Naive B cell (primary cell): ENCODE data around the gene TAPBP. TPM values are rescaled to one million over a fixed set of nuclear protein-coding genes. Genes with fewer than 3 reads are reported as not detected.
"Not testable (repeated sequence)": the region's sequence is repeated elsewhere in the genome, so short reads cannot be mapped to it uniquely, and the experiment has no call there.

Source experiments
- ATAC-seq, 2 donors: fragments of 150-1000 bp; cut with Tn5 transposase; 2 replicates each; pipeline ENCODE4 v1.10.0; 2021; ENCODE audit warnings: low read depth in 2 of 2, mild to moderate bottlenecking in 2 of 2, moderate library complexity in 2 of 2
- DNase-seq: peaks from one replicate; pipeline ENCODE4 v3.0.0; 2022
- H3K27ac Mint-ChIP-seq, 6 donors: one replicate each; pipeline ENCODE4 v1.8.0; 2020 to 2022; ENCODE audit warnings: mild to moderate bottlenecking in 6 of 6, mixed read lengths in 6 of 6, moderate library complexity in 5 of 6, inconsistent platforms in 2 of 6
- H3K27me3 Mint-ChIP-seq, 3 donors: one replicate each; pipeline ENCODE4 v1.8.0; 2021 to 2022; ENCODE audit warnings: mixed read lengths in 3 of 3, mild to moderate bottlenecking in 1 of 3
- H3K36me3 Mint-ChIP-seq, 2 donors: one replicate each; pipeline ENCODE4 v1.8.0; 2020 to 2022; ENCODE audit warnings: mixed read lengths in 2 of 2, inconsistent platforms in 1 of 2, mild to moderate bottlenecking in 1 of 2
- H3K4me1 Mint-ChIP-seq, 3 donors: one replicate each; pipeline ENCODE4 v1.8.0; 2020 to 2022; ENCODE audit warnings: mixed read lengths in 3 of 3, inconsistent platforms in 1 of 3, mild to moderate bottlenecking in 1 of 3, moderate library complexity in 1 of 3
- H3K4me3 Mint-ChIP-seq, 8 donors: one replicate each; pipeline ENCODE4 v1.8.0; 2020 to 2022; ENCODE audit warnings: mild to moderate bottlenecking in 8 of 8, mixed read lengths in 8 of 8, moderate library complexity in 8 of 8, inconsistent platforms in 2 of 8
- H3K9me3 Mint-ChIP-seq, 7 donors: one replicate each; pipeline ENCODE4 v1.8.0; 2020 to 2022; ENCODE audit warnings: mixed read lengths in 7 of 7, mild to moderate bottlenecking in 5 of 7, inconsistent platforms in 2 of 7, moderate library complexity in 1 of 7
- polyA plus RNA-seq, 6 donors: library from polyadenylated mRNA; unstranded; fragments of 300-500 nt; fragmentation: Illumina TruSeq; gene quantifications; one replicate each; pipeline ENCODE4 v1.2.3, GENCODE V29; 2021; ENCODE audit warnings: low read depth in 6 of 6

TAPBP gene
- polyA plus RNA-seq, 6 donors from 2014 or later, result 450 to 564 (median 508) TPM

DNA sequence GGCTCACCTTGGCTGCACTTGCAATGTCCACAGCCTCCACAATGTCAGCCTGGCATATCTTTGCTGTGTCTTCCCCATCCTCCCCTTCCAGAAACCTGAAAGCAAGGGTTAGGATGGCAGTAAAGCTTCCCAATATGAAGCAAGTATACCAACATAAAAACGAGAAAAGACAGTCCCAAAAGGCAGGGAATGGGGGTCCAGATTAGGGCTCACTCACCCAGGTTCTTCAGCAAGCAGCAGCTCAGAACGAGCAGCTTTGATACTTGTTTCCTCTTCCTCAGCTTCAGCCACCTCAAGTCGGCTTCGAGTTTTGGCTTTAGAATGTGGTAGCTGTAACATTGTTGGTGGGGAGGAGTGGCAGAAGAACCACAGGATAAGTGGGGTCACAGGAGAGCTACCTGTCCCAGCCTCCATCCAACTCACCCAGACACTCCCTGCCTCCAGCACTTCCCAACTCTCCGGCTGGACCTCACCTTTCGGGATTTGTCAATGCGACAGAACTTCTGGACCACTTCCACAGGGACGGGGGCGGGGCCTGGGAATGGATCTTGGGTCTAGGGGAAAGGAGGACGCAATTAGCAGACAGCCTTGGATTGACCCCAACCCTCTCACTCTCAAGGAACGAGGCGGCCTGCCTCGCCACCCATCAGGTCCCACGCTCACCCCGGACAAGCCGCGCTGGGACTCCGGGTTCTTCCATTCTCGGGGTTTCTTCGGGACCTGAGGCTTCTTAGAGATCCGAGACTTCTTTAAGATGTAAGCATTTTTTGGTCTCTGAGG lies 25.5 kb downstream of the TAPBP start:
- no peaks in the 10 kb centered on the region for H3K9me3 Mint-ChIP-seq
- H3K36me3 Mint-ChIP-seq, result peaks cover 5 to 11% of the 10 kb centered on the region in 2 donors
- H3K27ac Mint-ChIP-seq, result peak overlapping the region in 5 of 6 donors; percentile 88 to 98 (median 97)
- peak overlapping the region; percentile 93 to 100 (median 98) for H3K4me3 Mint-ChIP-seq
- H3K27me3 Mint-ChIP-seq, result no peaks in the 10 kb centered on the region
- DNase-seq (no peak), ATAC-seq (no peak)
- peaks cover 40 to 54% (median 51%) of the 10 kb centered on the region in 3 donors for H3K4me1 Mint-ChIP-seq

GRCh38 chr6:33286946-33287914 lies 26.6 kb downstream of the TAPBP start:
- ATAC-seq (no peak), DNase-seq (no peak)
- peak overlapping the region in 3 of 6 donors; percentile 64 to 83 (median 64) for H3K27ac Mint-ChIP-seq
- H3K27me3 Mint-ChIP-seq, result no peaks in the 10 kb centered on the region
- peaks cover 40 to 51% (median 49%) of the 10 kb centered on the region in 3 donors for H3K4me1 Mint-ChIP-seq
- peaks cover 5 to 11% of the 10 kb centered on the region in 2 donors for H3K36me3 Mint-ChIP-seq
- no peaks in the 10 kb centered on the region for H3K9me3 Mint-ChIP-seq
- peak overlapping the region; percentile 68 to 99 (median 95) for H3K4me3 Mint-ChIP-seq

DNA sequence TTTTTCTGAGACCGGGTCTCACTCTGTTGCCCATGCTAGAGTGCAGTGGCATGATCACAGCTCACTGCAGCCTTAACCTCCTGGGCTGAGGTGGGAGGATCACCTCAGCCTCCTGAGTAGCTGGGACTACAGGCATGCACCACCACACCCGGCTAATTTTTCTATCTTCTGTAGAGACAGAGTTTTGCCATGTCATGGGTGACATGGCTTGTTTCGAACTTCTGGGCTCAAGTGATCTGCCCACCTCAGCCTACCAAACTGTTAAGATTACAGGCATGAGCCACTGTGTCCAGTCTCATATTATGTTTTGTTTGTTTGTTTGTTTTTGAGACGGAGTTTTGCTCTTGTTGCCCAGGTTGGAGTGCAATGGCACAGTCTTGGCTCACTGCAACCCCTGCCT lies 28.7 kb downstream of the TAPBP start:
- not testable (repeated sequence) for ATAC-seq, DNase-seq, H3K27ac Mint-ChIP-seq, H3K9me3 Mint-ChIP-seq, H3K27me3 Mint-ChIP-seq
- H3K4me1 Mint-ChIP-seq, result peaks cover 32 to 50% (median 38%) of the 10 kb centered on the region in 3 donors
- peaks cover 5 to 11% of the 10 kb centered on the region in 2 donors for H3K36me3 Mint-ChIP-seq
- peak overlapping the region in 1 of 8 donors; percentile 32 for H3K4me3 Mint-ChIP-seq

DNA sequence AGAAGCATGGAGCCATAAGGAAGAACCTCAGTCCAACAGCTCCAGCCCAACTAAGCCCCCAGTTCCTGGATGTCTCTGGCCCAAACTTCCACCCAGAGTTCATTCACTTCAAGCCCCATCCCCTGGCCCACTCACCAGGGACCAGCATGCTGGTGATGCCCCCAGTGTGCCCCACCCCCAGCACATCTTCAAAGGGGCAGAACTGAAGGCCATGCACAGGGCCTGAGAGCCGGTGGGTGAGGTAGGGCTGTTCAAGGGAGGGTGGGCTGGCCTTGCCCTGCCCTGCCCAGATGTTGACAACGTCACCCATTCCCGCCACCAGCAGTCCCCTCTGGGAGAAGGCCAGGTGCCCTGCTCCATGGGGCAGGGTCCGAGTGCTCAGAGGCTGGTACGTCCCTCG lies 33.3 kb downstream of the TAPBP start:
- H3K27me3 Mint-ChIP-seq, result no peaks in the 10 kb centered on the region
- H3K36me3 Mint-ChIP-seq, result no peaks in the 10 kb centered on the region
- H3K4me3 Mint-ChIP-seq, result peak overlapping the region in 1 of 8 donors; percentile 92
- no peaks in the 10 kb centered on the region for H3K9me3 Mint-ChIP-seq
- H3K27ac Mint-ChIP-seq, result peak overlapping the region in 4 of 6 donors; percentile 18 to 83 (median 68)
- H3K4me1 Mint-ChIP-seq, result peaks cover 32 to 46% (median 37%) of the 10 kb centered on the region in 3 donors
- no peak for ATAC-seq
- no peak for DNase-seq

DNA sequence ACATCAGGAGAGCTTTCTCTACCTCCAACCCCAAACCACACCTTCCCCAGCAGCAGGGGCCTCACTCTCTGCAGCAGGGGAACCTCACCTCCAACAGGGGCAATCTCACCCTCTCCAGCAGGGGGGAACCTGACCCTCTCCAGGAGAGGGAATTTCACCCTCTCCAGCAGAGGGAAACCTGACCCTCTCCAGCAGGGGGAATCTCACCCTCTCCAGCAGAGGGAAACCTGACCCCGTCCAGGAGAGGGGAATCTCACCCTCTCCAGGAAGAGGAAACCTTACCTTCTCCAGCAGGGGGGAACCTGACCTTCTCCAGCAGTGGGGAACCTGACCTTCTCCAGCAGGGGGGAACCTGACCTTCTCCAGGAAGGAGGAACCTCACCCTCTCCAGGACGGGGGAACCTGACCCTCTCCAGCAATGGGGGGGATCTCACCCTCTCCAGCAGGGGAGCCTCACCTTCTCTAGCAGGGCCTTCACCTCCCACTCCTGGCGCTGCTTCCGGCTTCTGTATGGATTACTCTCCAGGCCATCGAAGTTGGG lies 33.8 kb downstream of the TAPBP start:
- ATAC-seq, result no peak
- DNase-seq, result no peak
- no peaks in the 10 kb centered on the region for H3K27me3 Mint-ChIP-seq
- no peaks in the 10 kb centered on the region for H3K9me3 Mint-ChIP-seq
- no peaks in the 10 kb centered on the region for H3K36me3 Mint-ChIP-seq
- H3K4me1 Mint-ChIP-seq, result peaks cover 33 to 51% (median 40%) of the 10 kb centered on the region in 3 donors
- H3K4me3 Mint-ChIP-seq, result peak overlapping the region in 1 of 8 donors; percentile 92
- peak overlapping the region in 3 of 6 donors; percentile 18 to 83 (median 57) for H3K27ac Mint-ChIP-seq

DNA sequence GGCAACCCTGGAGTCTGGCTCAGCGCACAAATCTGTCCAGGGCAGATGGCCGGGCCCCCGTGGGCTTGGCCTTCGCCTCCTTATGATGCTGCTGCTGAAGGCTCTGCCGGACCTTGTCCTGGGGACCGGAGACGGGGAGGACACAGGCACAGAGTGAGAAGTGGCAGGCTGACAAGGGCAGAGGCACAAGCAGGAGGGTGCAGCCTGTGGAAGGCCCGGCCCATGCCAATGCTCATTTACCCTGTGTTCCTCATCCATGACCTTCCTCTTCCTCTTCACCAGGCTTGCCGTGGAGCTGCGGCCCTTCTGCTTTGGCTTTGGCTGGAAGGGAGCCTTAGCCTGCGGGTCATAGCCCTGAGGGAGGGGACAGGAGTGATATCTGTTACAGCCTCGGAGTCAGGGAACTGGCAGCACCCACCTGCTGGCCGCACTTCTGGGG lies 34.6 kb downstream of the TAPBP start:
- Mint-ChIP-seq H3K9me3 (no peaks in the 10 kb centered on the region), H3K36me3 (peaks cover 3 to 6% of the 10 kb centered on the region in 2 donors), H3K4me3 (peak overlapping the region in 4 of 8 donors; percentile 61 to 92 (median 76)), H3K27ac (peak overlapping the region in 3 of 6 donors; percentile 56 to 77 (median 57)), H3K4me1 (peaks cover 40 to 58% (median 48%) of the 10 kb centered on the region in 3 donors), H3K27me3 (no peaks in the 10 kb centered on the region)
- no peak for DNase-seq
- ATAC-seq, result no peak

DNA sequence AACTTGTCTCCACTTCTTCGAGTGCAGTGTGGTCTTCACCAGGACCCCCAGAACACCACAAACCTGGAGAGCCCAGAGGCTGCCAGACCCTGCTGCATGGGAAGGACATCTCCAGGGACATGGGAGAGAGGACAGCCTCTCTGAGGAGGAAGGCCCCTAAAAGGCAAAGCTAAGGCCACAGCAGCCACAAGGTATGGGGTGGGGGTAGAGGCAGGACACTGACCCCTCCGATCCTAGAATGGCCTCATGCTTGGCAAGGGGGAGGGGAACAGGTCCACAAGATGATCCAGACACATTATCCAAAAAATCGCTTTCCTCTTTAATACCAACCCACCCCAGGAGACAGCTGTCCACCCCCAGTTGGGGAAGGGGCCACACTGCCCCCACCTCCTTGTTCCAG lies 35.1 kb downstream of the TAPBP start:
- peaks cover 4 to 8% of the 10 kb centered on the region in 2 donors for H3K36me3 Mint-ChIP-seq
- H3K27ac Mint-ChIP-seq, result peak overlapping the region in 2 of 6 donors; percentile 95 to 96
- DNase-seq, result no peak
- H3K27me3 Mint-ChIP-seq, result no peaks in the 10 kb centered on the region
- no peak for ATAC-seq
- H3K9me3 Mint-ChIP-seq, result no peaks in the 10 kb centered on the region
- H3K4me1 Mint-ChIP-seq, result peaks cover 43 to 59% (median 52%) of the 10 kb centered on the region in 3 donors
- H3K4me3 Mint-ChIP-seq, result peak overlapping the region in 6 of 8 donors; percentile 15 to 95 (median 74)

GRCh38 chr6:33278392-33278741 lies 35.5 kb downstream of the TAPBP start:
- peaks cover 4 to 8% of the 10 kb centered on the region in 2 donors for H3K36me3 Mint-ChIP-seq
- peak overlapping the region in 2 of 6 donors; percentile 95 to 96 for H3K27ac Mint-ChIP-seq
- peak overlapping the region in 7 of 8 donors; percentile 36 to 97 (median 92) for H3K4me3 Mint-ChIP-seq
- no peaks in the 10 kb centered on the region for H3K9me3 Mint-ChIP-seq
- ATAC-seq, result no peak
- no peaks in the 10 kb centered on the region for H3K27me3 Mint-ChIP-seq
- DNase-seq, result no peak
- peaks cover 45 to 64% (median 57%) of the 10 kb centered on the region in 3 donors for H3K4me1 Mint-ChIP-seq

DNA sequence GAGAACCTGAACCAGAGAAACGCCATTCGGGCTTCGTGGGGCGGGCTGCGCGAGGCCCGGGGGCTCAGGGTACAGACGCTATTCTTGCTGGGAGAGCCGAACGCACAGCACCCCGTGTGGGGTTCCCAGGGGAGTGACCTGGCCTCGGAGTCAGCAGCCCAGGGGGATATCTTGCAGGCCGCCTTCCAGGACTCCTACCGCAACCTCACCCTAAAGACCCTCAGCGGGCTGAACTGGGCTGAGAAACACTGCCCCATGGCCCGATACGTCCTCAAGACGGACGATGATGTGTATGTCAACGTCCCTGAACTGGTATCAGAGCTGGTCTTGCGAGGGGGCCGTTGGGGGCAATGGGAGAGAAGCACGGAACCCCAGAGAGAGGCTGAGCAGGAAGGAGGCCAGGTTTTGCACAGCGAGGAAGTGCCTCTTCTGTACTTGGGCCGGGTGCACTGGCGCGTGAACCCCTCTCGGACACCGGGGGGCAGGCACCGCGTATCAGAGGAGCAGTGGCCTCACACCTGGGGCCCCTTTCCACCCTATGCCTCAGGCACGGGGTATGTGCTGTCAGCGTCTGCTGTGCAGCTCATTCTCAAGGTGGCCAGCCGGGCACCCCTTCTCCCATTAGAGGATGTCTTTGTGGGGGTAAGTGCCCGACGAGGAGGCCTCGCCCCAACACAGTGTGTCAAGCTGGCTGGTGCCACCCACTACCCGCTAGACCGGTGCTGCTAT lies 36.1 kb downstream of the TAPBP start:
- peaks cover 50 to 69% (median 62%) of the 10 kb centered on the region in 3 donors for H3K4me1 Mint-ChIP-seq
- H3K27me3 Mint-ChIP-seq, result no peaks in the 10 kb centered on the region
- peaks cover 4 to 8% of the 10 kb centered on the region in 2 donors for H3K36me3 Mint-ChIP-seq
- ATAC-seq (peak; percentile 18 to 21), DNase-seq (no peak)
- no peaks in the 10 kb centered on the region for H3K9me3 Mint-ChIP-seq
- H3K4me3 Mint-ChIP-seq, result peak overlapping the region; percentile 87 to 97 (median 92)
- peak overlapping the region in 5 of 6 donors; percentile 79 to 96 (median 90) for H3K27ac Mint-ChIP-seq

DNA sequence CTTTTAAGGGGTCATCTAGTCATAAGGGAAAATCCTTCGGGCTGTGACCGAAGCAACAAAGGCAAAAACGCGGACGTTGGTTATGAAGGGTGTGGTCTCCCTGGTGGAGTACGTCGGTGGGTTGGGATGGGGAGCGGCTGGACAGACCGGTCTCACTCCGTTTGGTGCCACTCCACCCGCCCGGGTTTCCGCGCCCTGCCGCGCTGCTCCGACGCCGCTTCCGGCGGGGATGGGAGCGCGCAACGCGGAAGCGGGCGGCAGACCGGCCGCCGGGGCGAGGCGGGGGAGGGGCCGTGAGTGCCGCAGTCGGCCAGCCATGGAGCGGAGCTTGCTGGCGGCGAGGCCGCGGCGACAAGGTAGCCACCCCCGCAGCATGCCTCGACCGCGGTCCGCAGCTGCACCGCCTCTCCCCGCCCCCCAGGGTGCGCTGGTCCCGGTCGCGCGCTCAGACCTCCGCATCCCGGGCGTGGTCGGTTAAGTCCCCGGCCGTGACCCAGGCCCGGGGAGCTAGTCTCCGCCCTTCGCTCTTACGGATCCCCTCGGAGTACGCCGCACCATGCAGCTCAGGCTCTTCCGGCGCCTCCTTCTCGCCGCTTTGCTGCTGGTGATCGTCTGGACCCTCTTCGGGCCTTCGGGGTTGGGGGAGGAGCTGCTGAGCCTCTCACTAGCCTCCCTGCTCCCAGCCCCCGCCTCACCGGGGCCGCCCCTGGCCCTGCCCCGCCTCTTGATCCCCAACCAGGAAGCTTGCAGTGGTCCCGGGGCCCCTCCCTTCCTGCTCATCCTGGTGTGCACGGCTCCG lies 36.8 kb downstream of the TAPBP start, which contains the start of gene B3GALT4:
B3GALT4 (plus strand) TSS at position 260 of the 799 bp plus-strand sequence; CDS start at position 557, 297 bp downstream.
- Mint-ChIP-seq H3K36me3 (peaks cover 4 to 8% of the 10 kb centered on the region in 2 donors), H3K4me1 (peaks cover 56 to 75% (median 70%) of the 10 kb centered on the region in 3 donors), H3K4me3 (peak within 1 kb of the TSS; percentile 87 to 97 (median 92)), H3K9me3 (no peaks in the 10 kb centered on the region), H3K27ac (peak within 1 kb of the TSS; percentile 67 to 96 (median 92)), H3K27me3 (no peaks in the 10 kb centered on the region)
- DNase-seq (peak; percentile 80), ATAC-seq (peak; percentile 78 to 81)

DNA sequence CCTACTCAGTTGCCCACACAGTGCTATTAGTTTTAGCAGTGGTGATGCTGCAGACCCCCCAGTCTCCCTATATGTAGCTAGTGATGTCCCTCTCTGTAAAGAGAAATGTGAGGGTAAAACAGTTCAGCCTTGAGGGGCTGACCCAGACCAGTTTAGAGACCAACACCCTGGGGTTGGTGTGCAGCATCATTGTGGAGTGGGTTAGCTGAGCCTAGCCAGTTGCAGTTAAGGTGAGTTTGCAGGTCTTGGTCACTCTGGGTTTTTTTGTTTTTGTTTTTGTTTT lies 37.4 kb downstream of the TAPBP start:
- Mint-ChIP-seq H3K27ac (peak overlapping the region; percentile 59 to 96 (median 92)), H3K36me3 (peaks cover 4 to 8% of the 10 kb centered on the region in 2 donors), H3K9me3 (no peaks in the 10 kb centered on the region), H3K27me3 (no peaks in the 10 kb centered on the region), H3K4me1 (peaks cover 58 to 77% (median 74%) of the 10 kb centered on the region in 3 donors), H3K4me3 (peak overlapping the region; percentile 85 to 95 (median 92))
- DNase-seq (no peak), ATAC-seq (no peak)
